ENCODE measurements around the gene KCNA2. TPM values are rescaled to one million over a fixed set of nuclear protein-coding genes. Genes with fewer than 3 reads are reported as not detected.

The KCNA2 gene
- polyA plus RNA-seq, 1 donor (not counting 4 experiments of a cell fraction or from before 2014, with no cell fraction given), result 0.03 TPM

GRCh38 chr1:110594456-110595352 is 11.5 kb downstream of the KCNA2 start:
- DNase-seq (ENCODE audit: low read depth, low spot score), result no peak
- H3K79me2 ChIP-seq (ENCODE audit: control insufficient read depth, insufficient read depth, low read length), result no peaks in the 10 kb centered on the region
- H2AFZ ChIP-seq (ENCODE audit: control insufficient read depth, low read length), result no peak overlapping the region
- no peak for FAIRE-seq
- H3K9ac ChIP-seq (ENCODE audit: control insufficient read depth, extremely low read depth, insufficient read depth, low read length), result no peak overlapping the region
- TF ChIP-seq CTCF (optimal IDR thresholded peaks at IDR 0.05 in 1 of 3, IDR thresholded peaks at IDR 0.05 in 1 of 3, conservative IDR thresholded peaks at IDR 0.05 in 1 of 3; ENCODE audit: extremely low read depth in 1 of 3, insufficient read depth in 2 of 3, low read length in 3 of 3) (no peak), EZH2 (IDR thresholded peaks at IDR 0.05; ENCODE audit: low read length) (no peak)
- H3K4me3 ChIP-seq (ENCODE audit: control insufficient read depth in 2 of 3, extremely low read depth in 1 of 3, insufficient read depth in 2 of 3, low read depth in 1 of 3, low read length in 3 of 3), result no peak overlapping the region
- dilution Hi-C loops (cut with MboI; ENCODE audit: extremely low pct_ligation_motif_present, low sequenced_read_pairs), result no loop called here
- H3K27me3 ChIP-seq (ENCODE audit: control insufficient read depth, extremely low read depth, insufficient read depth, low read length), result peaks cover 2% of the 10 kb centered on the region
- no peak overlapping the region for H3K4me2 ChIP-seq (ENCODE audit: control insufficient read depth, extremely low read depth, insufficient read depth, low read depth, low read length)
- no peaks in the 10 kb centered on the region for H3K36me3 ChIP-seq (ENCODE audit: control insufficient read depth in 2 of 2, extremely low read depth in 1 of 2, insufficient read depth in 2 of 2, low read length in 2 of 2)
- H3K9me1 ChIP-seq (ENCODE audit: control insufficient read depth, extremely low read depth, insufficient read depth, low read length), result no peaks in the 10 kb centered on the region
- H4K20me1 ChIP-seq (ENCODE audit: control insufficient read depth, extremely low read depth, insufficient read depth, low read length), result no peaks in the 10 kb centered on the region
- H3K27ac ChIP-seq (ENCODE audit: control insufficient read depth, insufficient read depth, low read length), result no peak overlapping the region
- no peaks in the 10 kb centered on the region for H3K9me3 ChIP-seq (ENCODE audit: control insufficient read depth, low read depth, low read length)
- H3K4me1 ChIP-seq (ENCODE audit: control insufficient read depth, extremely low read depth, insufficient read depth, low read length), result no peaks in the 10 kb centered on the region

DNA sequence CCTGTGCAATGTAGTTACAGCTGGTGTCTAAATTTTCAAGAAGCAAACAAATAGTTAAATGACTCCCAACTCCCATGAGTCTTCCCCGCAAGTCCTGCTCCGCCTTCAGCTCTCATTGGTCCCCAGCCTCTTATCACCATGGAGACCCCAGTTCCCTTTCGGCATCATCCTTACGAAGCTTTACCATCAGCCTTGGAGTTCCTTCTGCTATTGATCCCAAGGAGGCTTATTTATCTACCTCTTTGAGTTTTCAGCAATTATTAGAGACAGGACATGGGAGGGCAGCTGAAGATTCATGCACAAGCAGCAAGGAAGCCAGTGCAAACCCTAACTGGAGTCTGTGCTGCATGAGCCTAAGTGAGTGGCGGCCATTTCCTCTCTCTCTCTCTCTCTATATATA is 12.3 kb downstream of the KCNA2 start:
- H3K9me1 ChIP-seq (ENCODE audit: control insufficient read depth, extremely low read depth, insufficient read depth, low read length), result no peaks in the 10 kb centered on the region
- no peak for TF ChIP-seq CTCF (optimal IDR thresholded peaks at IDR 0.05 in 1 of 3, IDR thresholded peaks at IDR 0.05 in 1 of 3, conservative IDR thresholded peaks at IDR 0.05 in 1 of 3; ENCODE audit: extremely low read depth in 1 of 3, insufficient read depth in 2 of 3, low read length in 3 of 3)
- no peak for TF ChIP-seq EZH2 (IDR thresholded peaks at IDR 0.05; ENCODE audit: low read length)
- no peaks in the 10 kb centered on the region for H3K79me2 ChIP-seq (ENCODE audit: control insufficient read depth, insufficient read depth, low read length)
- H3K9me3 ChIP-seq (ENCODE audit: control insufficient read depth, low read depth, low read length), result no peaks in the 10 kb centered on the region
- H3K36me3 ChIP-seq (ENCODE audit: control insufficient read depth in 2 of 2, extremely low read depth in 1 of 2, insufficient read depth in 2 of 2, low read length in 2 of 2), result no peaks in the 10 kb centered on the region
- H2AFZ ChIP-seq (ENCODE audit: control insufficient read depth, low read length), result no peak overlapping the region
- H3K9ac ChIP-seq (ENCODE audit: control insufficient read depth, extremely low read depth, insufficient read depth, low read length), result no peak overlapping the region
- no peak overlapping the region for H3K4me2 ChIP-seq (ENCODE audit: control insufficient read depth, extremely low read depth, insufficient read depth, low read depth, low read length)
- H3K4me1 ChIP-seq (ENCODE audit: control insufficient read depth, extremely low read depth, insufficient read depth, low read length), result no peaks in the 10 kb centered on the region
- no peak for FAIRE-seq
- H3K27ac ChIP-seq (ENCODE audit: control insufficient read depth, insufficient read depth, low read length), result no peak overlapping the region
- H3K4me3 ChIP-seq (ENCODE audit: control insufficient read depth in 2 of 3, extremely low read depth in 1 of 3, insufficient read depth in 2 of 3, low read depth in 1 of 3, low read length in 3 of 3), result no peak overlapping the region
- no peaks in the 10 kb centered on the region for H4K20me1 ChIP-seq (ENCODE audit: control insufficient read depth, extremely low read depth, insufficient read depth, low read length)
- peaks cover 2% of the 10 kb centered on the region for H3K27me3 ChIP-seq (ENCODE audit: control insufficient read depth, extremely low read depth, insufficient read depth, low read length)
- dilution Hi-C loops (cut with MboI; ENCODE audit: extremely low pct_ligation_motif_present, low sequenced_read_pairs), result no loop called here
- DNase-seq (ENCODE audit: low read depth, low spot score), result no peak

Measured in keratinocyte (primary cell).